CD14-positive monocyte (primary cell): Measurements from ENCODE around the gene TMEM94. TPM values are rescaled to one million over a fixed set of nuclear protein-coding genes. Genes with fewer than 3 reads are reported as not detected.

ENCODE experiments used
- DNase-seq, 3 donors: peaks; one replicate each; pipeline ENCODE4 v3.0.0-alpha.2; 2011 to 2022
- H2AFZ ChIP-seq: 2 replicates; pipeline ENCODE4 v1.6.0; 2012; ENCODE audit warnings: mild to moderate bottlenecking, low read depth, low read length, inconsistent platforms; ENCODE audit not compliant: insufficient read depth, poor library complexity, severe bottlenecking
- H3K27ac ChIP-seq, 2 donors: 1 replicate in 1 of 2; 2 replicates in 1 of 2; pipeline ENCODE4 v1.5.1; 2012 to 2013; ENCODE audit warnings: low read length in 2 of 2, control low read depth in 1 of 2, inconsistent platforms in 1 of 2, low read depth in 1 of 2, mild to moderate bottlenecking in 1 of 2
- H3K27me3 ChIP-seq, 2 donors: one replicate each; pipeline versions ENCODE4 v1.6.0 to v1.6.1; 2011 to 2013; ENCODE audit warnings: low read length in 2 of 2; ENCODE audit not compliant: control insufficient read depth in 2 of 2, insufficient read depth in 2 of 2
- H3K36me3 ChIP-seq, 2 donors: replicated peaks in 1 of 2; 1 replicate in 1 of 2; 2 replicates in 1 of 2; pipeline versions ENCODE4 v1.5.1 to v1.6.1; 2012 to 2013; ENCODE audit warnings: low read length in 2 of 2, control low read depth in 1 of 2, inconsistent platforms in 1 of 2, mild to moderate bottlenecking in 1 of 2; ENCODE audit not compliant: insufficient read depth in 2 of 2, control insufficient read depth in 1 of 2
- H3K4me1 ChIP-seq, 2 donors: 1 replicate in 1 of 2; 2 replicates in 1 of 2; pipeline versions ENCODE4 v1.5.1 to v1.6.1; 2012 to 2013; ENCODE audit warnings: low read length in 2 of 2, control low read depth in 1 of 2, inconsistent platforms in 1 of 2, mild to moderate bottlenecking in 1 of 2, moderate library complexity in 1 of 2; ENCODE audit not compliant: insufficient read depth in 2 of 2, control insufficient read depth in 1 of 2
- H3K4me2 ChIP-seq: replicated peaks from 2 replicates; pipeline ENCODE3; 2012; ENCODE audit warnings: low read length, moderate library complexity, mild to moderate bottlenecking; ENCODE audit not compliant: poor library complexity, severe bottlenecking; ENCODE audit errors: extremely low read depth
- H3K4me3 ChIP-seq, 3 experiments: fragments of 200-600 bp in 1 of 3; sonication (generic) in 1 of 3; replicated peaks in 1 of 3; 1 replicate in 2 of 3; 2 replicates in 1 of 3; pipeline ENCODE4 v1.5.1; 2011 to 2013; ENCODE audit warnings: low read length in 3 of 3, mild to moderate bottlenecking in 3 of 3, control low read depth in 2 of 3, low read depth in 2 of 3, inconsistent platforms in 1 of 3, moderate library complexity in 1 of 3
- H3K79me2 ChIP-seq: 2 replicates; pipeline ENCODE4 v1.6.0; 2012; ENCODE audit warnings: mild to moderate bottlenecking, control low read depth, inconsistent platforms, low read length, moderate library complexity; ENCODE audit not compliant: insufficient read depth
- H3K9ac ChIP-seq: 2 replicates; pipeline ENCODE4 v1.6.0; 2017; ENCODE audit warnings: low read length, mild to moderate bottlenecking; ENCODE audit not compliant: insufficient read depth, poor library complexity, severe bottlenecking
- H3K9me3 ChIP-seq, 2 donors: replicated peaks in 1 of 2; 1 replicate in 1 of 2; 2 replicates in 1 of 2; pipeline versions ENCODE4 v1.5.1 to v1.6.1; 2012 to 2013; ENCODE audit warnings: low read length in 2 of 2, control low read depth in 1 of 2; ENCODE audit not compliant: control insufficient read depth in 1 of 2, insufficient read depth in 1 of 2
- H4K20me1 ChIP-seq: 2 replicates; pipeline ENCODE4 v1.6.0; 2012; ENCODE audit warnings: mild to moderate bottlenecking, low read length, control low read depth, moderate library complexity; ENCODE audit not compliant: insufficient read depth
- H3K27ac Mint-ChIP-seq, 7 donors: one replicate each; pipeline ENCODE4 v1.8.0; 2020; ENCODE audit warnings: mild to moderate bottlenecking in 7 of 7, mixed read lengths in 7 of 7, moderate library complexity in 6 of 7, inconsistent platforms in 2 of 7
- H3K27me3 Mint-ChIP-seq, 3 donors: one replicate each; pipeline ENCODE4 v1.8.0; 2021 to 2022; ENCODE audit warnings: low read depth in 3 of 3, mild to moderate bottlenecking in 3 of 3, mixed read lengths in 3 of 3, moderate library complexity in 3 of 3, inconsistent platforms in 1 of 3
- H3K36me3 Mint-ChIP-seq, 2 donors: one replicate each; pipeline ENCODE4 v1.8.0; 2020; ENCODE audit warnings: mixed read lengths in 2 of 2, inconsistent platforms in 1 of 2, mild to moderate bottlenecking in 1 of 2
- H3K4me1 Mint-ChIP-seq: one replicate; pipeline ENCODE4 v1.8.0; 2020; ENCODE audit warnings: mild to moderate bottlenecking, mixed read lengths
- H3K4me3 Mint-ChIP-seq, 2 donors: one replicate each; pipeline ENCODE4 v1.8.0; 2020; ENCODE audit warnings: mild to moderate bottlenecking in 2 of 2, mixed read lengths in 2 of 2, moderate library complexity in 1 of 2
- H3K9me3 Mint-ChIP-seq, 7 donors: one replicate each; pipeline ENCODE4 v1.8.0; 2020 to 2022; ENCODE audit warnings: mixed read lengths in 7 of 7, mild to moderate bottlenecking in 6 of 7, moderate library complexity in 6 of 7, inconsistent platforms in 2 of 7
- WGBS: methylation state at CpG from one replicate; pipeline ENCODE4 v1.1.5; 2013; ENCODE audit warnings: missing lambda C conversion rate; ENCODE audit not compliant: insufficient coverage; 5-methylcytosine and 5-hydroxymethylcytosine counted together
- intact Hi-C, 2 donors: fragments of 100-400 bp; cut with micrococcal nuclease; formaldehyde crosslinking; loops; one replicate each; pipeline versions ENCODE4 v1.15.0 to v1.15.1; 2023
- polyA plus RNA-seq, 3 donors: library from polyadenylated mRNA; depleted of rRNA in 1 of 3; unstranded in 2 of 3; stranded (reverse) in 1 of 3; fragments of 300-500 nt in 2 of 3; fragments of >200 nt in 1 of 3; fragmentation: Illumina TruSeq in 2 of 3; gene quantifications; 1 replicate in 2 of 3; 2 replicates in 1 of 3; pipeline ENCODE4 v1.2.3, GENCODE V29; 2012 to 2021
- TF ChIP-seq, protein P1 (sequence below): fragments of 200-600 bp; IDR thresholded peaks from one replicate; pipeline ENCODE4 v1.8.0; 2022; ENCODE audit warnings: antibody characterized with exemption, mild to moderate bottlenecking

TMEM94 gene
- polyA plus RNA-seq, 3 donors: 7.2 to 129 (median 8.4) TPM

GRCh38 chr17:75474736-75475135 is 18.3 kb downstream of the TMEM94 start:
- Histone ChIP-seq H3K9ac (no peak overlapping the region), H3K4me3 (no peak overlapping the region), H3K4me2 (no peak overlapping the region), H3K9me3 (no peaks in the 10 kb centered on the region), H2AFZ (no peak overlapping the region), H3K4me1 (no peaks in the 10 kb centered on the region), H4K20me1 (peaks cover 5% of the 10 kb centered on the region), H3K27ac (no peak overlapping the region), H3K79me2 (no peaks in the 10 kb centered on the region), H3K36me3 (peaks cover 35 to 65% of the 10 kb centered on the region in 2 donors), H3K27me3 (no peaks in the 10 kb centered on the region)
- no peak for DNase-seq
- intact Hi-C loops: no loop called here
- Mint-ChIP-seq H3K4me1 (peaks cover 2% of the 10 kb centered on the region), H3K9me3 (no peaks in the 10 kb centered on the region), H3K4me3 (no peak overlapping the region), H3K36me3 (peaks cover 46 to 76% of the 10 kb centered on the region in 2 donors), H3K27ac (peak overlapping the region in 2 of 7 donors; percentile 11 to 48), H3K27me3 (peaks cover 0 to 3% (median 0%) of the 10 kb centered on the region in 3 donors)
- WGBS: 100% methylated on average over 2 of the region's 6 CpGs
- TF ChIP-seq, protein P1, sequence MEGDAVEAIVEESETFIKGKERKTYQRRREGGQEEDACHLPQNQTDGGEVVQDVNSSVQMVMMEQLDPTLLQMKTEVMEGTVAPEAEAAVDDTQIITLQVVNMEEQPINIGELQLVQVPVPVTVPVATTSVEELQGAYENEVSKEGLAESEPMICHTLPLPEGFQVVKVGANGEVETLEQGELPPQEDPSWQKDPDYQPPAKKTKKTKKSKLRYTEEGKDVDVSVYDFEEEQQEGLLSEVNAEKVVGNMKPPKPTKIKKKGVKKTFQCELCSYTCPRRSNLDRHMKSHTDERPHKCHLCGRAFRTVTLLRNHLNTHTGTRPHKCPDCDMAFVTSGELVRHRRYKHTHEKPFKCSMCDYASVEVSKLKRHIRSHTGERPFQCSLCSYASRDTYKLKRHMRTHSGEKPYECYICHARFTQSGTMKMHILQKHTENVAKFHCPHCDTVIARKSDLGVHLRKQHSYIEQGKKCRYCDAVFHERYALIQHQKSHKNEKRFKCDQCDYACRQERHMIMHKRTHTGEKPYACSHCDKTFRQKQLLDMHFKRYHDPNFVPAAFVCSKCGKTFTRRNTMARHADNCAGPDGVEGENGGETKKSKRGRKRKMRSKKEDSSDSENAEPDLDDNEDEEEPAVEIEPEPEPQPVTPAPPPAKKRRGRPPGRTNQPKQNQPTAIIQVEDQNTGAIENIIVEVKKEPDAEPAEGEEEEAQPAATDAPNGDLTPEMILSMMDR: no peak

DNA sequence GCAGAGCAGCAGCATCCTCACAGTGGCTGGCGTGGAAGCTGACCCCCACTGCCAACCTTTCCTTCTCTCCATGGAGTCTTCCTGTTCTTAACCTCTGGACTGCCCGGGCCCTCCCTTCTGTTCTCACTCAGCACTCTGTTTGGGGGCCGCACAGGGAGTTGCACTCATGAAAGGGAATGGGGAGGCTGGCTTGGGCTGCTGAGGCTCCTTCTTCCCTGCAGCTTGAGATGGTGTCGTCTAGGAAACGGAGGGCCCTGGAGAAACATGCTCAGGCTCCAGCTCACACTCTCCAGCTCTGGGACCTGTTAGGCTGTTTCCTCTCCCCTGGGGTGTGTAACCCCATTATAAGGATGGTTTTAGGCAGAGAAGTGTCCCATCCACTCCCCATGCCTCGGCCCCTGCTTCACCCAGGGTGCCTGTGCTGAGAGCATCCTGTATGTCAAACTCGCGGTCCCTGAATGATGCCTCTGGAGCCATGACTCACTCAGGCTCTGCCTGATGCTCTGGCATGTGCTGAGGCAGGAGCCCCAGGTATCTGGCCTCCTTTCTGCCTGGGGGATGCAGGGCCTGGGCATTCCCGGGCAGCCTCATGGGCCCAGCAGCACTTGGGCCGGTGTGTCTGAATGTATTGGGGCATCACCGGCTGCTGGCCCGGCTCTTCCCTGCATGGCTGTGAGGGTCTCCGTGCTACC is 18.9 kb downstream of the TMEM94 start:
- Histone ChIP-seq H4K20me1 (peaks cover 5% of the 10 kb centered on the region), H3K36me3 (peaks cover 37 to 65% of the 10 kb centered on the region in 2 donors), H3K27ac (no peak overlapping the region), H2AFZ (no peak overlapping the region), H3K4me2 (no peak overlapping the region), H3K4me1 (peaks cover 0 to 3% of the 10 kb centered on the region in 2 donors), H3K27me3 (no peaks in the 10 kb centered on the region), H3K4me3 (no peak overlapping the region), H3K79me2 (no peaks in the 10 kb centered on the region), H3K9ac (no peak overlapping the region), H3K9me3 (no peaks in the 10 kb centered on the region)
- Mint-ChIP-seq H3K9me3 (no peaks in the 10 kb centered on the region), H3K4me3 (no peak overlapping the region), H3K36me3 (peaks cover 49 to 79% of the 10 kb centered on the region in 2 donors), H3K4me1 (peaks cover 7% of the 10 kb centered on the region), H3K27me3 (peaks cover 0 to 5% (median 0%) of the 10 kb centered on the region in 3 donors), H3K27ac (peak overlapping the region in 1 of 7 donors; percentile 53)
- no peak for DNase-seq
- TF ChIP-seq, protein P1: no peak
- intact Hi-C loops: no loop called here
- 97% methylated on average over 7 of the region's 13 CpGs for WGBS
